NCI-H146 treated with DMSO at 0.1 percent for 48 hours (cell line): Measurements from ENCODE around the gene HIPK3.
A peak's percentile ranks its signal among the peaks of the same experiment; 100 is the strongest.
"Not testable (repeated sequence)": the region's sequence is repeated elsewhere in the genome, so short reads cannot be mapped to it uniquely, and the experiment has no call there.

Experiments
- DNase-seq: peaks from one replicate; lab custom pipeline; 2025; ENCODE audit not compliant: unreplicated experiment; lab: John Stamatoyannopoulos, UW

HIPK3 gene

DNA sequence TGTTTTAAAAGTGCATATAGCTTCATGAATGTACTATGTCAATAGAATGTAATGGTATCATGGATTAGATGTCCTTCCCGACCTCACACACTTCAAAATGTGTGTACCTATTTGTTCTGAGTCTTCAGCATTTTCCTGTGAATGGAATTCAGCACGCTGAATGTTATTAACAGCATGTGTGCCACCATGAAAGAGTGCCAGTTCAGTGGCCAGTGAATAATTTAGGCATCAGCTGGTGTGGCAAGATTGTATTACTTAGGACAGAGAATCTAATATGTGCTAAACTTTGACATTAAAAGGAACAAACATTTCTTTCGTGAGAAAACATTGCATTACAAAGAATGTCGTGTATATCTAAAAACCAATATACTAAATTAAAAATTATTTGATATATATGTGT lies 46.4 kb downstream of the HIPK3 start:
- DNase-seq, result no peak

DNA sequence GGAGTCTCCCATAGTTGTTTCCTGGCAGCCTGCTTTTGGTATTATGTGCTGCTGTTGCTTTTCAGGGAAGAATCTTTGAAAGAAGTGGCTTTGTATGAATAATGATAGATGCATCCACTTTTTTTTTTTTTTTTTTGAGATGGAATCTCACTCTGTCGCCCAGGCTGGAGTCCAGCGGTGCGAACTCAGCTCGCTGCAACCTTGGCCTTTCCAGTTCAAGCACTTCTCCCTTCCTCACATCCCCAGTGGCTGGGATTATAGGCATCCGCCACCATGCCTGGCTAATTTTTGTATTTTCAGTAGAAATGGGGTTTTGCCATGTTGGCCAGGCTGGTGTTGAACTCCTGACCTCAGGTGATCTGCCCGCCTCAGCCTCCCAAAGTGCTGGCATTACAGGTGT lies 49.6 kb downstream of the HIPK3 start:
- DNase-seq, result not testable (repeated sequence)

DNA sequence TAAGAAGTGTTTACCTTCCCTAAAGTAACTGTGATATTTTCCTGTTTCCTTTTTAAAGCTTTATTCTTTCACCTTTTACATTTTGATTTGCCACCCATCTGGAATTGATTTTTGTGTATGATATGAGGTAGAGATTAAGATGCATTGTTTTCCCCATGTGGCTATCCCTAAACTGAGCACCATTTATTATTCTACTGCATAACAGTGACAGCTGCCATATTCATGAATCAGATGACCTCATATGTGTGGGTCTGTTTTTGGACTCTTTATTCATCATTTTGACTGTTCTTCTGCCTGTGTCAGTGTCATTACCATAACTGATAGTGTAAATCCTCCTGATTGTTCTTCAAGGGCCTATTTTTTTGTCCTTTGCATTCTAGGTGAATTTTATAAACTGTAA lies 50.8 kb downstream of the HIPK3 start:
- DNase-seq, result no peak

DNA sequence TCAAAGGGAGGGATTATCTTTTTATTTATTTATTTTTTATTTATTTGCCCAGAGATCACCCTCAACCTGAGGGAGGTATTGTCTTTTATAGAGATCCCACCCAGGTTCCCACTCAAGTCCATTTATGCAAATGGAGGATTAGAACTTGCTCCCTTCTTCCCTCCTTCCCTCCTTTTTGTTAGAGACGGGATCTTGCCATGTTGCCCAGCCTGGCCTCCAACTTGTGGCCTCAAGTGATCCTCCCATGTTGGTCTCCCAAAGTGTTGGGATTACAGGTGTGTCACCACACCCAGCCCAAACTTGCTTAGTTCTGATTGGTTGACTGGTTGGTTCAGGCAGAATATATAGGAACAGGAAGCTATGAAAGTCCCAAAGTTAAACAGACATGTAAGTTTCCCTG lies 51.9 kb downstream of the HIPK3 start:
- DNase-seq, result no peak

DNA sequence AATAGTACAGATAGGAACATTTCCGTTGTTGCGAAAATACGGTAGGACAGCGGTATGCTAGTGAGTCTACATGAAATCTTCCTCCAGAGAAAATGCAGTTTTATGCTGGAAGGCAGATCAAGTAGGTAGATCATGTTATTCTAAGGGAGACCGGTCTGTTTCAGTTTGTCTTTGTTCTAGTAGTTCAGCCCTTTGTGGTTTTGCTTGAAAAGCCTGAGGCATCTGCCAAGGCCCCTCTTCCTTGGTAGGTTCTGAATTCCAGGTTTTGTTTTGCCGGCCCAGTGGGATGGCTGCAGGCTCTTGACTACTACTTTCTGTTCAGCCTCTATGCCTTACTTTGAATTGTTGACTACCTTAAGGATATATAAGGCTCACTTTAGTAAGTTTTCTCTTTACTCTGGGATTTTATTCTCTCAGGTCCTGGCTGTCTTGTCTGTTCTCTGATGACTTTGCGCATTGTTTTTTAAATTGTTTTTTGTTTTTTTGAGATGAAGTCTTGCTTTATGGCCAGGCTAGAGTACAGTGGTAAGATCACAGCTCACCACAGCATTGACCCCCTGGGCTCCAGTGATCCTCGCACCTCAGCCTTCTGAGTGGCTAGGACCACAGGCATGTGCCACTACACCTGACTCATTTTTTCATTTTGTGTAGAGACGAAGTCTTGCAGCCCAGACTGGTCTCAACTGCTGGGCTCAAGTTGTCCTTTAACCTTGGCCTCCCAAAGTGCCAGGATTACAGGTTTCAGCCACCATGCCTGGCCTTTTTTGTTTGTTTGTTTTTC lies 53.7 kb downstream of the HIPK3 start:
- DNase-seq, result no peak

DNA sequence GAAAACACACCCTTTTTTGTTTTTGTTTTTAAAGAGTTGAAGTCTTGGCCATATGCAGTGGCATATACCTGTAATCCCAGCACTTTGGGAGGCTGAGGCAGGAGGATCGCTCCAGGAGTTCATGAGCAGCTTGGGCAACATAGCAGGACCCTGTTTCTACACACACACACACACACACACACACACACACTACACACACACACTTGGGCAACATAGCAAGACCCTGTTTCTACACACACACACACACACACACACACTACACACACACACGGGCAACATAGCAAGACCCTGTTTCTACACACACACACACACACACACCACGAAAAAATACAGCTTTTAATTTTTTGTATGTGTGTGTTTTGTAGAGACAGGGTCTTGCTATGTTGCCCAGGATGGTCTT lies 54.5 kb downstream of the HIPK3 start:
- no peak for DNase-seq

DNA sequence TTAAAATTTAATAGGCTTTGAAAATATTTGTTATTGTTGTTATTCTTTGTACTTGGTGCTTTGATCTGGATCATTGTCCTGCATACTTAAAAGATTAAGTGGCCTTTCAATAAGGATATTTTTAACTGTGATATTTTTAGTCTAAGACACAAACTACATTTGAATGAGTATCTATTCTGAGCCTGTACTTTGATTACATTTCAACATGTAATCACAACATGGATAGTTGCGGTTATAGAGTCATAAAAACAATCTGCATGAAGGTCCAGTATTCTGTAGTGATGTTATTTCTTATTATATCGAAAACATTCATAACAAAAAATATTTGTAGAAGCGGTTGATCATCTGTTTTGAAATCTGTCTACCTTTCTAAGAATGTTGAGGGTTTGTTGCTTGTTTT lies 58.6 kb downstream of the HIPK3 start:
- DNase-seq, result no peak

DNA sequence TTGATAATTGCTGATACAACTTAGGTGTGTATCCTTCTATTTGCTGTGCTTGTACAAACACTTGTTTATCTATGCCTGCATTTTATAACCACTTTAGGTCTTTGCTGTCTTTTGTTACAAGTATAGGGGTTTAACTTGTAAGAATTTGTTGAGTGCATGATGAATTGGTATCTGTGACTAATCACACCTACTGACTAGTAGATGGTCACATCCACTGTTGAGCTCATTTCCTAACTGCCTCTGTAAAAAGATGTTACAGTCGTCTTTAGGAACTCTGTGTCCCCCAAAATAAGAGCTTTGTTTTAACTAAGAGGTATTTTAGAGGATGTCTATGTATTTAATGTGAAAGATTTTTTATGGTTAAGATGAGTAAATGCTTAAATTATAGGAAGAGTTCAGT lies 60.5 kb downstream of the HIPK3 start:
- DNase-seq, result no peak

DNA sequence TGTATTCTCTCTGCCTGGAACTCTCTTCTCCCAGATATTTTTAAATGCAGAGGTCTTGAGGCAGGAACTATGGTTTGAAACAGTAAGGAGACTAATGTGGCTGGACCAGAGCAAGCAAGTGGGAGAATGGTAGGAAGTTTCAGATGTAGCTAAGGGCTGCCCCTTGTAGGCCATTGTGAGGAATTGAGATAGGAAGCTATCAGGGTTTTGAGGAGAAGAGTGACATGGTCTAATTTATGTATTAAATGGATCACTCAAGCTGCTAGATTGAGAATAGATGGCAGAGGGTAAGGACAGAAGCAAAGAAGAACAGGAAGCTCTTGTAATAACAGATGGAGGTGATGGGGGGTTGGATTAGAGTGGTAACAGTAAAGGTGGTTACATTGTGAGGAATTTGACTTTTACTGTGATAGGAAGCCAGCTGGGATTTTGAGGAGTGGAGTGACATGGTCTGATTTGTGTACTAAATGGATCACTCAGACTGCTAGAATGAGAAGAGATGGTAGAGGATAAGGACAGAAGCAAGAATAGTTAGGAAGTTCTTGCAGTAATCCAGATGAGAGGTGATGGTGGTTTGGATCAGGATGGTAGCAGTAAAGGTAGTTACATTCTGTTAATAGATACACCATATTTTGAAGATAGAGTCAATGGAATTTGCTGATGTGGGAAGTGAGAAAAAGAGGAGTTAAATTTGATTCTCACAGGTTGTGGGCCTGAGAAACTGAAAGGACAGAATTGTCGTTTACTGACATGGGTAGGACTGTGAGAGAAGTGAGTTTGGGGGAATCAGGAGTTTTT lies 63.0 kb downstream of the HIPK3 start:
- no peak for DNase-seq

DNA sequence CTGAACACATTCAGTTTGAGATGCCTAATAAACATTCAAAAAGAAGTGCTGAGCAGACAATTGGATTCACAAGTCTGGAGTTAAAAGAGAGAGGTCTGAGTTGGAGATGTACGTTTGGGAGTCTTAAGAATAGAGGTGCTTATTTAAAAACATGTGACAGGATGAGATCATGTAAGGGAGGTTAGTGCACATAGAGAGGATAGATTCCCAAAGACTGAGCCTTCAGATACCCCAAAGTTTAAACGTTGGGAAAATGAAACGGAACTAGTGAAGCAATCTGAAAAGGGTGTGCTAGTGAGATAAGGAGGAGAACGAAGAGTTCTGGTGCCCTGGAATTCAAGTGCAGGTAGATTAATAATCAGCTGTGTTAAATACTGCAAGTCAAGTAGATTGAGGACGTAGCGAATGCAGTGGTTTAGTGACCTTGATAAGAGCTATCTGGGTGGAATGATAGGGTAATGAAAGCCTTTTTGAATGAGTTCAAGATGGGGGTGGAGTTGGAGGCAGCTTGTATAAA lies 63.7 kb downstream of the HIPK3 start:
- DNase-seq, result no peak

DNA sequence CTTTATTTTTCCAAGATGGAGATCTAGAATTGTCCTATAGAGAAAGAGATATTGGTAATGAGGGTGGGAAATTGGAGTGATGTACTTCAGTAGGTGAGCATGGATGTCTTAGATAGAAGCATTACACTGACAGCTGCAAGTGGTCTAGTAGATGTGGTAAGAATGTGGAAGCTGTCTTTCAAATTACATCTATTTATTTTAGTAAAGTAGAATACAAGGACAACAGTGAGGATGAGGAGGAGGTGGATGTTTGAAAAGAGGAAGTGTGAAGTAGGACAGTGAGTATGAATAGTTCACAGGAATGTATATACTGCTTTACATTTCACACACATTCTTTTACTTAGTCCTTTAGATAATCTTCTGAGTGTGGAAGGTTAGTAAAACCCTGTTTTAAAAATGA lies 64.2 kb downstream of the HIPK3 start:
- DNase-seq, result no peak

DNA sequence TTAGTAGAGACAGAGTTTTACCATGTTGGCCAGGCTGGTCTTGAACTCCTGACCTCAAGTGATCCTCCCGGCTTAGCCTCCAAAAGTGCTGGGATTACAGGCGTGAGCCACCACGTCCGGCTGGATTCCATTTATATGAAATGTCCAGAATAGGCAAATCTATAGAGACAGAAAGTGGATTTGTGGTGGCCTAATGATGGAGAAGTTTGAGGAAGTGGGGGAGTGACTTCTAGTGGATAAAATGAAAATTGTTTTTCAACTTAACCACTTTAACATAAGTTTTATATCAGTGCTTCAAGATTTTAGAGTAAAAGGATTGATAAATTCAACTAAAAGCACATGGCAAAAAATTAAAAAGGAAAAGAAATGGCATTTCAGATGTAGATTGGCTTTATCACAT lies 66.2 kb downstream of the HIPK3 start:
- DNase-seq, result no peak

DNA sequence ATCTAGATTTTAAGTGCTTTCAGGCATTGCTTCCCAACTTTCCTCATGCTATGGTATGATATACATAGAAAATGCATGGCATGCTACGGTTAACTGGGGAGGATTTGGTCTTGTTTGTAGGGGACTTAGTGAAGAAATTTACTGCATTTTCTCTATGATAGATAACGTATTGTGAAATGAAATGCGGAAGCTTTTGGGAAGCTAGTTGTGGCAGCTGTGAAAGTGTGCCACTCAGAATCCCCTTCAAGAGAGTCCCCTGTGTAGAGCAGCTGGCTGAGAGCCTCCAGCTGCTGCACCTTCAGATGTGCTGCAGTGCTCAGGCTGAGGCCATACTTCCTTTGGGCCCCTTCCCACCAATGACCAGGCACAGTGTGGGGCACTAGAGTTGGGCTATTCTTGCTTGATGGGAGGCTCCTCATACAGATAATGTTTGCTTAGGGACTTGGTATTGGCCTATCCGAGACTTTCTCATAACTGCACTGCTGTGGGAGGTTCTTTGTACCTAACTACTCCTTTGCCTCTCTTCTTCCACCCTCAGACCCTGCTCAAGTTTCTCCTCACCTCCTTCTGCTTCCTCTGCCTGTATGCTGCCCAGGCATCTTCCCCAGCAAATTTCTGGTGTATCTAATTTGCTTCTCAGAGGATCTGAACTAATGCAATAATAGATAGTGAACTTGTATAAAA lies 67.3 kb downstream of the HIPK3 start:
- DNase-seq, result no peak

DNA sequence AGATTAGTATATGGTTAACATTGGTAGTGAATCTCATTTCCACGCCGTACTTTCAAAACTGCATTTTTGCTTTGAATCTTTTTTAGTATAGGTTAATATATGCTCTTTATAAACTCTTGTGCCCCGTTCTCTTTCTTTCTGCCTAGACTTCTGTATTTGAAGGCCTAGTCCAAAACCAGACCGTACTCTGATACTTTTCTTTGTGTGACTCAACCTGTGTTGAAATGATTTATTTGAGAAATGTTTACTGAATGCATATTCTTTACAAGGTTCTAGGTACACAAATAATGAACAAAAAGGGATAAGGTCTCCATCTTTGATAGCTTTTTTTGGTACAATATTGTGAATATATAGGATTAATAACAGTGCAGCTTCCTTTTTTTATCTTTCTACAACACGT lies 68.3 kb downstream of the HIPK3 start:
- no peak for DNase-seq

DNA sequence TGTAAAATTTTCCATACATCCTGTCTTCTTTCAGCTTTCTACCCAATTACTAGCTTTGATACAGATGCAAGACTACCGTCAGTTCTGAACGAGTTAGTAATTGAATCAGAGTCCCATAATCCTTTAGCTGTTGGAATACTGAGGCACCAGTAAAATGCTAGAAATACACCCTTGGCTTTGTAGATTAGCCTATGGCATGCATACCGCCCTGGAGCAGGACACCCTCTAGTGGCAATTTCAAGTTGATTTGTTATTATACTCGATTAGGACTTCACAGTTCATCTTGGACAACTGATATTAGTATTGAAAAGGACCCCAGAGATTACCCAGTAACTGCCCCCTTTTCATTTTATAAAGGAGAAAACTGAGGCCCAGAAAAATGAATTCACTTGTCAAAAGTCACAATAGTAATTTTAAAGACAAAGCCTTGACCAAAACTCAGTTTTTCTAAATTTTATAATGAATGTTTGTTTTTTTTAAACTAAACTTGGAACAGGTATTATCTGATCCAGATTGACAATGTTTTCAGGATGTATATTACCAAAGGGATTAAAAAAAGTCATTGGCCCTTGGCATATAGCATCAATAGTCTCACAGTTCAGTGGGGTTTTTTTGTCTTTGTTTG lies 72.6 kb downstream of the HIPK3 start:
- peak; percentile 49 for DNase-seq

DNA sequence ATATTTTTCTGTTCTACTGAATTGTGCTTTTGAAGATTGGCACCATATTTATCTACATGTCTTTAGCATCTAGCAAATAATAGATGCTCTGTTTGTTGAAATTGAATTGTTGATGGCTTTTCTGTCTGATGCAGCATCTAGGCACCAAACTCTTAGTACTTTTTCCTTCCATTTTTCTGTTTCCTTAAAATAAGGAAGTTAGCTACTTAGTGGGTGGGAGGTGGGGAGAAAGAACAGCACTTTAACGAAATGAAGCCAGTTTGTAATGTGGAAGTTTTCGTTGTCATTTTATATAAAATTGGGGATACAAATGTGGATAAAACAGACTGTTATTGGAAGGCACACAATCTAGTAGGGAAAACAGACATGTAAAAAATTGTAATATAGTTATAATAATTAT lies 76.6 kb downstream of the HIPK3 start:
- no peak for DNase-seq

DNA sequence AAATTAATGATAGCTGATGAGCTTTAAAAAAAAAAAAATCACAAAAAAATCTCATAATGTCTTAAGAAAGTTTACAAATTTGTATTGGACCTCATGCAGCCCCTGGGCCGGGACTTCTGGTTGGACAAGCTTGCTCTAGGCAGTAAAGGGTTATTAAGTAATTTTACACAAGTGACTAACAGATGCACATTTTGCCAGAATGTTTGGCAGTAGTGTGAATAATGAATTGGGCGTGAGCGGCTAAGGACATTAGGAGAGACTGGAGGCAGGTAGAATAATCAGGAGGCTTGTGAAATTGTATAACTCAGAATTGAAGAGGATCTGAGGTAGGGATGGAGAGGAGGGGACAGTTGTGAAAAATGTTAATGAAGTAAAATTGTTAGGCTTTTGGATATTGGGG lies 77.4 kb downstream of the HIPK3 start:
- DNase-seq, result no peak

DNA sequence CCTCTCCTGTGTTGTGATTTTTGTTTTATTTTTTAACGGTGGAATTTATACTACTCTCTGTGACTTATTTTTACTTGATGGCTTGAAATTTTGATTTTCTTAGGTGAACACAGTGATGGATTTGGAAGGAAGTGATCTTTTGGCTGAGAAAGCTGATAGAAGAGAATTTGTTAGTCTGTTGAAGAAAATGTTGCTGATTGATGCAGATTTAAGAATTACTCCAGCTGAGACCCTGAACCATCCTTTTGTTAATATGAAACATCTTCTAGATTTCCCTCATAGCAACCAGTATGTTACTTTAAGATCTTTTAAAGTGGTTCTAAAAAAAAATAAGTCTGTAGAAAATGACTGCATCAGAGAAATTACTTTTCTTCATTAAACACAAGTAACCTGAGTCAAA lies 82.1 kb downstream of the HIPK3 start:
- no peak for DNase-seq

DNA sequence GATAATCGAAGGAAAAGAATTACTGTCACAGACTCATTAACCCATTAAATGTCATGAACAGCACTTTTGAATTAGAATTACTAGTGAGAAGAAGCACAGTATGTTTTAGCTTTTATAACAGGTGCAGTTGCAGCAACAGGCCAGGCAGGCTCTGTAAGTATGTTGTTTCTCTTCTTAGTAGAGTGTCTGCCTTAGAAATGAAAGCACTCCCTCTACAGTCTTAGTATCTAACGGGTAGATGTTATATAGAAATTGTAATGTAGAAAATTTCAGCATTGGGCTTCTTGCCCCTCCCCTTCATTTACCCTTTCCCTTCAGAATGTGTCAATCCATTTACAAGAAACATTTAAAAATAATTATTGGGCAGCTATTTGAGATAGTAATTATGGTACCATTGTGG lies 87.4 kb downstream of the HIPK3 start:
- no peak for DNase-seq

DNA sequence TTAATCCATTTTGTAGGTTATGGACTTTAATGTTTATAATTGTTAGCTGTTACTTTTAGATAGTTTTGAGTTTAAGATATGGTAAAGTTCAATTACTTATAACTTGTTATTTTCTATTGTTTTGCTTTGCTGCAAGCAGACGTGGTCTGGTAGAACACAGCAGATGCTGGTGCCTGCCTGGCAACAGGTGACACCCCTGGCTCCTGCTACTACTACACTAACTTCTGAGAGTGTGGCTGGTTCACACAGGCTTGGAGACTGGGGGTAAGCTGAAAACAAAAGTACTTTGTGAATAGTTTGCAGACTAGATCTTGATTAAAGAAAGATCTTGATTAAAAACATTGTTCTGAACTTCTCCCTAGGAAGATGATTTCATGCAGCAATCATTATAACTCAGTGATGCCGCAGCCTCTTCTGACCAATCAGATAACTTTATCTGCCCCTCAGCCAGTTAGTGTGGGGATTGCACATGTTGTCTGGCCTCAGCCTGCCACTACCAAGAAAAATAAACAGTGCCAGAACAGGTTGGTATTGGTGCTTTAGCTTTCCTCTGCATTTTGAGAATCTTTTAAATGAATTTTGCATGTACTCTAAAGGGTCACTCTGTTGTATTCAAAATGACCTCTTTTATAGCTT lies 90.4 kb downstream of the HIPK3 start:
- DNase-seq, result no peak

DNA sequence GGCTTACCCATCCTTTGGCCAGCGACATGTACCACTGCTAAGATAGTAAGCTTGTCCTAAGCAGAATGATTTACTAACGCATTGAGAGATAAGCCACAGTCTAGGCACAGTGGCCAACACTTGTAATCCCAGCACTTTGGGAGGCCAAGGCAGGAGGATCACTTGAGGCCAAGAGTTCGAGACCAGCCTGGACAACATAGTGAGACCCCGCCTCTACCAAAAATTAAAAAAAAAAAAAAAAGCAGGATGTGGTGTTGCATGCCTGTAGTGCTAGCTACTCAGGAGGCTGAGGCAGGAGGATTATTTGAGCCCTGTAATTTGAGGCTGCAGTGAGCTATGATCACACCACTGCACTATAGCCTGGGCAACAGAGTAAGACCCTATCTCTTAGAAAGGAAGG lies 93.1 kb downstream of the HIPK3 start:
- DNase-seq, result no peak
